Fibroblast of skin of abdomen (primary cell): ENCODE data around the gene EEFSEC.
A peak's percentile ranks its signal among the peaks of the same experiment; 100 is the strongest.

Experiments used
- DNase-seq: peaks from one replicate; pipeline ENCODE4 v3.0.0-alpha.2; 2013

The EEFSEC gene

DNA sequence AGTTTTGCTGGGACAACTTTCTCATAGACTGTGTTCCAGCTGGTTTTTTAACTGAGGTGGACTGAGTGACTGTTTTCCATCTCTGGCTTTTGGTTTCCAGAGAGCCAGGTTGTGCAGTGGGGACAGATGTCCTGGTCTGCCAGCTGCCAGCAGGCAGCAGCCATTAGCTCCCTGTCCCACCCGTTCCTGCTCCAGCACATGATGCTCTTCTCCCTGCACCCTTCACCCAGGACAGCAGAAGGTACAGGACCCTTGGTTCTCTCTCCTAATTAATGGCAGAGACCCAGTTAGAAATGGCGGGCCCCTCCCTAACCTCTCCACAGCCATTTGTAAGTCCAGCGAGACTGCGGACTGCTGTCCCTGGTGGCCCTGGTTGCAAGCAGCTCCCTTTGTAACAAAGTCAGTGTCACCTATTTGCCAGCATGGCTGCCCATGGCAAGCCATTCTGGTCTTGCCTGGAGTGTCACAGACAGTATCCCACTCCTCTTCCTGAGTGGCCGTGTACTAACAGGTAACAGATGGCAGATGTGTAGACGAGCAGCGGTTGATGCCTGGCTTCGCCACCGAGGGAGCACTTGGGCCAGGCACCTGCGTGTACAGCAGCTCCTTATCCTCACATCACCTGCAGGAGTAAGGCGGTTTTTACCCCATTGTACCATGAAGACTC, 165.1 kb downstream of the EEFSEC start:
- DNase-seq = no peak

DNA sequence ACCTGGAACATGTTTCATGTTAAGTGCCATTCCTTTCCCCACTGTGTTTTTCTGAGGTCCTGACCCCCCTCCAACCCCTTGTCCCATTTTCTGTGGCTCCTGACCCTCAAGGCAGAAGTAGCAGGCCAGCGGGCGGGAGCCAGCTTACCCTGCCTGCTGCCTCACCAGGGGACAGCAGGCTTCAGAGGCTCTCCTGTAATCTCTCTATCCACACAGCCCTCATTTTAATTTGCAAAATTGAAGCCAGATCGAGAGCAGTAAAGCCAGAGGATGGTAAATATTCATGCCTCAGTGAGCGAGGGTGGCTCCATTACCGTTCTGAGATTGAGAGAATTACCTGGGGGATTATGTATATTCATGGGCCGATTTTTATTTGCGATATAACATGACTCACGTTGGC, 165.8 kb downstream of the EEFSEC start:
- DNase-seq = no peak

DNA sequence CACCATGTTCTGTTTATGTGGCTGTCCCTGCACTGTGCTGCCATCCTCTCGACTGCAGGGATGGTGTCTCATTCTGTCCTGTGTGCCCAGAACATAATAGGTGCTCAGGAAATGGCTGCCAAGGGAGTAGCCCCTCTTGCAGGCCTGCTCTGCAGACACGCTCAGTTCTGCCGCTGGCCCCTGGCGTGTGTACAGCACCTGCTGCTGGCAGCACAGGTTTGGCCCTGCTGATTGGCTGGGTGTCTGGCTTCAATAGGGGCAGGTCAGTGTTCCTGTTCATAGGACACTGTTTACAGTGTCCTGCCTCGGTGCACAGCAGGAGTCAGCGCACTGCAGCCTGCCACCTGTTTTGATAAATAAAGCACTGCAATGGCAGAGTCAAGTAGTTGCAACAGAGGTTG, 166.5 kb downstream of the EEFSEC start:
- DNase-seq = no peak

DNA sequence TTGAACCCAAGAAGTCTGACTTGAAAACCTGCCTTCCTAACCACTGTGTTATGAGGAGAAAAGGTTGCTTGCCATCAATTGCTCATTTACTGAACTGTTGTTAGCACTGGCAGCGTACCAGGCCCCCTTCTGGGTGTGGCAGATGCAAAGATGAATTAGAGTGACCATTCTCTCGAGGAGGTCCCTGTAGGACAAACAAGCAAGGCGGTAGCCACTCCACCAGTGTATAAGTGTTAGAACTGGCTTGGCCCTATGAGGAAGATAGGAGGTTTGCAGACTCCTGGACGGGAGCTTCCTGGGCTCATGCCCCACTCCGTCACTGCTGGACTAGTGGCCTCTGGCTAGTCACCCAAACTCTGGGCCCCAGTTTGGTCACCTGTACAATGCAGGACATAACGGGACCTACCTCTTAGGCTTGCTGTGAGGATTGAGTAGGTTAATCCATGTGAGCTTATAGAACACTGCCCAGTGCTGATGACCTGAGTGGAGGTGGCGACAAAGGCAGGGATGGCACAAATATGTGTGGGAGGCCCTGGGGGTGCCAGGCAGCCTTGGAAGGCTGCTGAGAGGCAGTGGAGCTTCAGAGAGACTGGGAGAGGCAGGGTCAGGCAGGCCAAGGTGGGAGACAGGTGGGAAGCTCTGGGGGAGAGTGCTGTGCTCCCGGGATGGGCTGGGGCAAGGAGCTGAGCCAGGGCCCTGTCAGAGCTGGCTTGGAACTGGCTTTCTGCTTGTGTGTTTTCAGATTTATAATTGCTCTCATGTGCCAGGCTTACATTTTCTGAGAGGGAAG, 167.5 kb downstream of the EEFSEC start:
- no peak for DNase-seq

DNA sequence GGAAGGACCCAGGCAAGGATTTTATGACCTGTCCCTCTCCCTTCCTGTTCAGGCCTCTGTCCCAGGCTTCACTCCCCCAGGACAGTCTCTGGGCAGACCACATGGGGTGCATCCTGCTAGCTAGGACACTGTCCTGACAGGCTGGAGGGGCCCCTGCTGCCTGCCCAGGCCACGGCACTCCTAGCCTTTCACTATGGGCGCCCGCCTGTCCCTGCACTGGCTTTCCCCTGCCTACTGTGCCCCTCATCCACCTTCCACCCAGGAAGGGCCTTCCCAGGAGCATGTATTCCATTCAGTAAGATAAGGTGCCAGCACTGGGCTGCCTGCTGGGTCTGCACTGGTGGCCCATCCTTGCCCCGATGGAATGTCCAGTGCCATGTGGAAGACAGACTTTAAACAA, 168.1 kb downstream of the EEFSEC start:
- no peak for DNase-seq

DNA sequence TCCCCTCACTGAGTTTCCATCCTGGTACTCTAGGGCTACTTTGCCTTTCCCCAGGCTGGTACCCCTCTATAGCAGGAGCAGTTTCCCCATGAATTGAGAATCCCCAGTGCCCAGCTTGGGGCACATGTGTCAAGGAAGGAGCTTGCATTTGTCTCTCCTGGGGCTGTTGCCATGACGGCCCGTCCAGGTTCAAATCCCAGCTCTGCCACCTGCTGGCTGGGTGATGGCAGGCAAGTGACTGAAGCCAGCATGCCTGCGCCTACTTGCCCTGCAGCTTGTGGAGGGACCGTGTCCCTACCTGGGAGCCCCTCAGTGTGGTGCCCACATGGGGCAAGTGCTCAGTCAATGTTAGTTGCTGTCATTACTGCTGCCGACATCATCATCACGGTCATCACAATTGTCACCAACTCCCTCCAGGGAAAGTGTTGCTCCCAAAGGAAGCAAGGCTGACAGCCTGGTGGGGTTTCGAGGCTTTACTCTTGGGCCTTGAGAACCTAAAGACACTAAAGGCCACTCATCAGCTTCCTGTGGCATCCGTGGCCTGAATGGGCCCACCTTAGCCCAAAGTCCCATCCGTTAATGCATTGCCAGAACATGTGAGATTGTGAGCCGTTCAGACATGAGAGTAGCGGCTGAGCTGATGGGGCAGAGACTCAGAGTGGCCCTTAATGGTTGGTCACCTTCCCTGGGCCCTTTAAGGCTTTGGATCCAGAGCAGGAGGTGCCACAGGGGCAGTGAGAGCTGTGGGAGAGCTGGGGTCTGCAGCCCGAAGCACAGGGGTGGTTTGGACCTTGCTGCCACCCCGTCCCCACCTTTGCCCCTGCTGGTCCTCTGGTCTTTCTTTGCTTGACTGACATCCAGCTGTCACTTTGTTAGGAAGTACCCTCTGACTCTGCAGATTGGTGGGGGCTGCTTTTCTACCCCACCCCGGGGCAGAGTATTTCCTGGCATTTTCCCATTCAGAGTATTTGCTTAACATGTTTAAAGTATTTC, 169.0 kb downstream of the EEFSEC start:
- peak; percentile 35 for DNase-seq

DNA sequence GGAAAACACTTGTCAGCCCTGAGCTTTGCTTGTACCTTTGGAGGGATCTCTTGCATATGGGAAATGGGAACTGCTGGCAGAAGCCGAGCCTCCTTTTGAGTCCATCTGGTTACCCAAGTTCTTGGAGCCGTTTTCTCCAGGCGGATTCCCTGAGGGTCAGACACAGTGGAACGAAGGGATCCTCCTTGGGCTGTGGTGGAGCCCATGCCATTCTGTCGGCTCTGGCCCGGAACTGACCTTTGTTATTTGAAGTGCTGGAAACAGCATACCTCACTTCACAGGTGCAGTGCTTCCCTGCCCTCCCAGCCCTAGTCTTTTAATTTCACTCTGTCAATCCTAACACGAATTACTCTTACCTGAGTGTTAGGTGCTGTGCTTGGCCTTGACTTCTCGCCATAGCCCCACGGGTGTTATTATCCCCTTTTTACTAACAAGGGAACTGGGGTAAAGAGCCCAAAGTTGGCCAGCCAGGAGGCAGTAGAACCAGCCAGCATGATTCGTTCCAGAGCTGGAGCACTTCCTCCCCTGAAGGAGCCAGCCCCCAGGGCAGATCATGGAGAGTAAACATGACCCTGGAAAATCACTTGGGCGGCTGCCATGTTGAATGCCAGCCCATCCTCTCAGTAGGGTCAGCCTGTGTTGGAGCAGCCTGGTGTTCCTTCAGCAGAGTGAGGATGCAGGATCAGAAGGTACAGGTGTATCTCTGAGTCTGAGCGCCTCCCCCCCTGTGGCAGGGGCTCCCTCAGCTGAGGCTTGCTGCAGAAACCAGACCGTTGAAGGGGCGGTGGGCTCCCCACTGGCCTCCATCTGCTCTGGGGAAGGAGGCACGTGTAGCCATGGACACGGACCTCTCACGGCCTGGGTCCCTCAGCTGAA, 170.2 kb downstream of the EEFSEC start:
- no peak for DNase-seq

DNA sequence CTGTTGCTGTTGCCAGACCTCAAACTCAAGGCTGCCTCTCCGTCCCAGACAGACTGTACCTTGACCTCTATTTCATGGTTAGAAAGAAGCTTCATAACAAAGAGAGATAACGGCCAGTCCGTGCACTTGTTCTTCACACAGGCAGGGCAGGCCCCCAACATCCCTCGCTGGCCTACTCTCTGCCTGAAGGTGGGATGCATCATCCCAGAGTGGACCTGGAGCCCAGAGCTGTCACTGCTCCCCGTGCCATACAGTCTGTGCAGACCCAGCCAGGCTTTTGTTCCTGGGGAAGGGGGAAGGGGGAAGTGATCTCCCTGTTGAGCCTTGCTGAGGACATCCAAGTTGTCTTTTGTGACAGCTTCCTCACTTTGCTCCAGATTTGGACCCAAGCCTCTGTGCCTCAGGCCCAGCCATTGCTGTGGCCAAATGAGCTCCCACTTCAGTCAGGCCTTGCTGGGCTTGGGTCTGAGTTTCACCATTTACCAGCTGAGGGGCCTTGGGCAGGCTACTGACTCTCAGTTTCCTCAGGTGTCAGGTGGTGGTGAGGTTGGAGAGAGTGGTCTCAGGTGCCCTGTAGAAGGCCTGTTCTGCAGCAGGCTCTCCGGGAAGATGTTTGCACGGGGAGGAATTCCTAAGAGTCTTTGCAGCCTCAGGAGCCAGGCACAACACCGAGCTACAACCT, 171.8 kb downstream of the EEFSEC start:
- DNase-seq = no peak

DNA sequence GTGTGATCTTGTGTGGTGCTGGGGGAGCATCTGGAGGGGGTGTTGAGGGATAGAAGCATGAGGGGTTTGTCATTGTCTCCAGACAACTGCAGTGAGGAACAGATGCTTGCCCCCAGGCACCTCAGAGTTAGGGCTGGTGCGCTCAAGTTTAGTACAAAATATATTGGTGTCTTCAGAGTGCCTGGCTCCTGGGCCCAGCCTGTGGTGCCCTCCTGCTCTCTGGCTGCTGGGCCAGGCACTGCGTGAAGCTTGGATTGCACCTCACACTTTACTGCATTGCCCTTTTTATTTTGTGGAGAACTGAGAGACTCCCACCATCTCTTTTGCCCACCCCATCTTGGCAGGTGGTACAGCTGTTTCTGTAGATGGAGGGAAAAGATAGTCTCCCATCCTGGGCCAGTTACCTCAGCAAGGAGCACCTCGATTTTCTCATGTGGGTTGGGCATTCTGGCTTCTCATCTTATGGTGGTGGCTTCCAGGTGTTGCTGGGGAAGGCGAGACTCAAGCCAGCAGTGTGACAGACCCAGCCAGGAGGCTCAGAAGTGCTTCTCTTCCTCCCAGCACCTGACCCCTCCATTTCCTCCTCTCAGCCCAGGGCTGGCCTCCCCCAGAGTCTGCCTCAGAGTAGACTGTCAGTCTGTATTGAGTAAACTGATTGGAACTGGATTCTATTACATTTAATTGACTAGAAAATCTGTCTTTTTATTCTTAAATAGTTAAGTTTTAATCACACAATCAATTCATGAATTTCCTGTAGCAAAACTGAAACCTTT, 173.0 kb downstream of the EEFSEC start:
- DNase-seq = no peak

DNA sequence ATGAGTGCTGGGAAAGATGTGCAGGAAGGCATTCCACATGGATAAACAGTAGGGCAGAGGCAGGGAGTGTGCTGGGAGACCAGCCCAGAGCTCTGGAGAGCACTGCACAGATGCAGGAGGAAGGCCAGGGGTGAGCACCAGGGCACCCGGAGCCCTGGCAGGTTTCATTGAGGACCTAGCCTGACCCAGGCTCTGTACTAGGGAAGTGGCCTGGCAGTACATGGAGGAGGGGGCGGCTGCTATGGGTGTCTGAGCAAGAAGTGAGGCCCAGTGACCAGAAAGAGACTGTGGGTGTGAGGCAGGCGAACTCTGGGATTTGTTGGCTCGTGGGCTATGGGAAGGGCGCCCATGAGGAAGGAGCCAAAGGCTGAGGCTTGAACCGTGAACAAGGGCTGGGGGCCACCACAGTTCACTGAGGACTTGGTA, 174.3 kb downstream of the EEFSEC start:
- no peak for DNase-seq

DNA sequence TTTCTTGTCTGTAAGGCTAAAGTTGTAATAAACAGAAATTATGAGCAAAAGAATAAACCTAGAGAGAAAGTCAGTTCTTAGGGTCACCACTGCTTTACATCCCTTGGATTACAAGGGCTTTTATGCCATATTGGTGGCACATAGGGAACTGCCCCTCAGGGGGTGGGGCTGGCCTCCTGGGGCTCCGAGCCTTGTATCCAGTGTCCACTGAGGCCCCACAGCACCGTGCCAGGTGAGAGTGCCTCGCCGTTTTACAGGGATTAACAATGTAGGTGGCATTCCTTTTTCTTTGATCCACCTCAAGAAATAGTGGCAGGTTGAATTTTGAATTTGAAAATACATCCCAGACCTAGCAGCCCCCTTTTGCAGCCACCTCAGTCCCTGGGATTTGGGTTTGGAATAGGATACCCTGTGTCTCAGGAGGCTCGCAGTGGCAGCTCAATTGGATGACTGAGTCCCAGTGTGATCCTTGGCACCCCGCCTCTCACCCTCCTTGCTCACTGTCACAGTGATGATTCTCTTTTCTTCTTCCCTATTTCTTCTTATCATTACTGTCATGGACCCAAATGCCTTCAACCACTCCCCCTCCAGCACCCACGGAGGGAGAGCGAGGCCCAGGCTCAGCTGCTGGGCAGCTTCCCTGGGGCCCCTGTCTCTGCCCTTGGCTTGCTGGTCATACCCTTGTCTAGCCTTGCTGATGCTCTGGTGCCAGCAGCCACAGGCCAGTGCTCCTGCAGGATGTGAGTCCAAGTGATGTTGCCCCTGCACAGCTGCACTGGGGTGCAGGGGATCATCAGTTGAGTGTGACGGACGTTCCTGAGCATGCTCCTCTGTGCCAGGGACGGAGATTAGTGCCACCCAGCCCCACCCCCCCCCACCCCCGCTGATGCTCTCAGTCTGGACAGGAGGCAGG, 175.5 kb downstream of the EEFSEC start:
- no peak for DNase-seq

DNA sequence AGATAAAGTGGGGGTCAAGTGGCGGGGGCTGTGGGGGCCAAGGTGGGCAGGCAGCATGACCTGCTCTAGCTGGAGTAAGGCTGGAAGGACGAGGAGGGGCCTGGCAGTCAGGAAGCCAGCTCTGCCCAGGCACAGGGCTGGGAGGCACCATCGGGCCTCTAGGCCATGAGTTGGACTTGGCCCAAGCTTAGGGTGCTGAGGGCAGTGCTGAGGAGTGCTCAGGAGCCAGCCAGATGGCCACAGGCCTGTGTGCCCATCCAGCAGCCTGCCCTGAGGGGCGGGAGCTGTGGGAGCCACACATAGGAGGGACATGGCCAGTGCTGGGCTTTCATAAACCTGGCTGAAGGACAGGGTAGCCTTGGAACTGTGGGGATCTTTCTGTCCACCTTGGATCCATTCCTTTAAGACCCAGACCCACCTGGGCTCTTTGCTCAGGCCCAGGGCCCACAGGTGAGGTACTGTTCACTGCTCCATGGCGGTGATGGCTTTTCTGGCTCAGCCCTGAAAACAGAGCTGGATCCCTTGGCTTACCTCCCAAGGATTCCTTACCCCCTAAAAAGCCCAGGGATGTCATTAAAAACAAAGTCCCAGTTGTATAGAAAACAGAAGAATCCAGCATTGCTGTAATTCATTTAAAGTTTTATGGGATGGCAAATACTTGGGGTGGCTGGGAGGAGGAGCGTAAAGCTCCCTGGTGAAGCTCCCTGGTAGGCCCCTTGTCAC, 176.4 kb downstream of the EEFSEC start:
- no peak for DNase-seq

DNA sequence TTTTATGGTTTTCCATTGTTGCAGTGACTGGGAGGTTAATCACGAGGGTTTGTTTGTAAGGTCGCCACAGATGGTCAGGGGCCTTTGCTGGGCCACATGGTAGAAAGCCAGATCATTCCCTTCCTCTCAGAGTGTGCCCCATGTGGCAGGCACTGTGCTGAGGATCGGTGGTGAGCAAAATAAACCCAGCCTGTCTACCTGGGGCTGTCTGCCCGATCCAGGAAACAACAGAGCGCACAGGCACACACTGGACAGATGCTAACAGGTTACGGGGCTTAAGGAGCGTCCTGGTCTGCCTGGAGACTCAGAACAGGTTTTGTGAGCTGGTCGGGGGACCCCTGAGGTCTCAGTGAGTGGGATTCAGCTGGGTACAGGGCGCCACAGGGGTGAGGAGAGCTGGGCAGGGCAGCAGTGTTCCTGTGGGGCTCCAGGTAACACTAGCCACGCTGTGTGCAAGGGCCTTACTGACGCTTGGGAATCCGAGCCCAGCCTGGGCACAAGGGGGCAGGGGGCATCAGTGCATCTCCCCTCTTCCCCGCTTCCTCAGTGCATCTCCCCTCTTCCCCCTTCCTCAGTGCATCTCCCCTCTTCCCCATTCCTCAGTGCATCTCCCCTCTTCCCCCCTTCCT, 177.0 kb downstream of the EEFSEC start:
- no peak for DNase-seq

DNA sequence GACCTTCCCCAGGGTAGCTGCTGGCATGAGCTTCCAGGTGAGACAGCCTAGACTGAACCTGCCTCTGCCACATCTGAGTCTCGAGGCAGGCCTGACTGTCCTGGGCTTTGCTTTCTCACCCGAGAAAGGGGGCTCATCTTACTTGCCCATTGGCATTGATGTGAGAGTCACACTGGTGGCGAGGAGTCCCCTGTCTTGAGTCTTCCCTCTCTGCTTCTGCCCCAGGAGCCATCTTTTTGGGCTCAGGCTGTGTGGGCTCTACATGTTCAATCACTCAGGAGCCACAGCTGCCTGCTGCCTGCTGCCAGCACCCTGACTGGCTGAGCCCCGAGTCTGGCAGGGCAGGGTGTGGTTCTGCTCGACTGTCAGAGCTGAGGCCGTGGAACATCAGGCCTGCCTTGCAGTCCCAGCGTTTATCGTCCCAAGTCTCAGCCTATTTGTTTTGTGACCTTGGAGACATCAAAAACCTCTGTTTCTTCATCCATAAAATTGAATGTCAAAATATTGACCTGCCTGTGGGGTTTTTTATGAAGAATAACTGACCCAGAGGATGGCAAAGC, 180.9 kb downstream of the EEFSEC start:
- no peak for DNase-seq

DNA sequence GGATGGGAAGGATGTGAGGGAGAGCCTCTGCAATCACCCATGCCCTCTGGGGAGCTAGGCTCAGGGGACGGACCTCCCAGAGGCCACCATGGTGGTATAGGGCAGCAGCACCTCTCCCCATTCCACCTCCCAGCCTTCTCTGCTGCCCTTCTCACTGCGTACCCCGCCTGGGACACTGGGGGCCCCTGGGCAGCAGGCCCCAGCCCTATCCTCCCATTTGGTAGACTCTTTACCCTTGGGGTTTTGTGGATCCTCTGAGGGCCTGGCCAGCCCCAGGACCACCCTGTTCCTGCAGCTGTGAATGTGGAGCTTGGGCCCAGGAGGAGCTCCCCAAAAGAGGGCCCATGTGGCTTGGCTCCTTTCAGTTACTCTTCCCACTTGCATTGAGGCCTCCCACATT, 181.5 kb downstream of the EEFSEC start:
- no peak for DNase-seq

DNA sequence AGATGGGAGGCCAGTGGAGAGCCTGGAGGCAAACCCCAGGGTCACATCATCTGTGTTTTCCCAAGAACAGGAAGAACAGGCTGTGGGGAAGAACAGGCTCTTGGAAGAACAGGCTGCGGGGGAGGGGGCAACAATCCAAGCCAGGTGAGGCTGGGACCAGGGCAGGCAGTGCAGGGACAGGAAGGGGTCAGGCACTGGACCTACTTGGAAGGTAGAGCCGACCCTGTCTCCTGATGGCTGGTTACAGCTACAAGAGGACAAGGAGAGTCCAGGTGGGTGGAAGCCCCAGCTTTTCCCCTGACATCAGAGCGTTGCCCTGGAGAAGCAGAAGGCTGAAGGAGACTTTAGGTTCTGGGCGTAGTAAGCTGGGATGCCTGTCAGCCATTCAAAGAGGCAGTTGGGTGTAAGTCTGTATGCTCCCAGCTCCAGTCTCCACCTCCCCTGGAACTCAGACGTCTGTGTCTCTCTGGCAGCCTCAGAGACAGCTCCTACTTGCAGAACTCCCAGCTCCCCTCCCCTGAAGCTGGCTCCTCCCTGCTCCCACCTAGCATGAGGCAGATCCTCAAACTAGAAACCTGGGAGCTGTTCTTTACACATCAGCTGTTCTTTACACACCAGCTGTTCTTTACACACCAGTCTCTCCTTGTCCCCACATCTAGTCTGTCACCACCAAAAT, 182.5 kb downstream of the EEFSEC start:
- no peak for DNase-seq
